ENCODE measurements around the gene BPIFB3.
"Not testable (repeated sequence)": the region's sequence is repeated elsewhere in the genome, so short reads cannot be mapped to it uniquely, and the experiment has no call there.

The BPIFB3 gene

DNA sequence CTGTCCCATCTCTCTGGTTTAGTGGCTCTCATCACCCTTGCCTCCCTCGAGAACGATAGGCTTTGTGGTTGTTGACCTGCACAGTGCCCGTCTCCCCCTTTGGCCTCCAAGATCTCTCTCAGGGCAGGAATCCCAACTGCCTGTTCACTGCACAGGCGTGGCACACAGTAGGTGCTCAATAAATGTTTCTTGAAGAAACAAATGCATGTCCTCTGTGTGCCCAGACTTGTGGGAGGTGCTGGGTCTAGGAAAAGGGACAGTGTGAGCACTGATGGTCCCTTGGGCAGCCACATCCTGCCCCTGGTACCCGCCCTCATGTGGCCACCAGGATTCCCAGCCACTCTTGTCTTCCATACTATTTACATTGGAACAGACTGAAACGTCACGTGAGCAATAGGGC lies 24.8 kb upstream of the BPIFB3 start:
- no peak for DNase-seq

DNA sequence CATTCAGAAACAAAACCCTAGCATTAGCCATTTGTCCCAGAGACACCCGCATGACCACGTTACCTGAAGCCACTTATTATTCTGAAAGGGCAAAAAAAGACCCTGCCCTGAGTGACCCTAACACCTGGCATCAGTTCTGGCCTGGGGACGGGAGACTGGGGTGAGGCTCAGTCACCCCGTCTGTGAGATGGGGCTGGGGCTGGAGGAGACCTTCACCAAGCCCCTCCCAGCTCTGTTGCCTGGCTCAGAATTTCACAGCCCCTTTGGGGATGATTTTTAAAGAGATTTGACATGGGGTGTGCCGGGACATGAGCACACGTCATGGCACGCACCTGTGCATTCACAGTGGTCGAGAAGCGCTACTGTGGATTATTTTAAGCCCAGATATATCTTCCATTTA lies 23.6 kb upstream of the BPIFB3 start:
- no peak for DNase-seq

DNA sequence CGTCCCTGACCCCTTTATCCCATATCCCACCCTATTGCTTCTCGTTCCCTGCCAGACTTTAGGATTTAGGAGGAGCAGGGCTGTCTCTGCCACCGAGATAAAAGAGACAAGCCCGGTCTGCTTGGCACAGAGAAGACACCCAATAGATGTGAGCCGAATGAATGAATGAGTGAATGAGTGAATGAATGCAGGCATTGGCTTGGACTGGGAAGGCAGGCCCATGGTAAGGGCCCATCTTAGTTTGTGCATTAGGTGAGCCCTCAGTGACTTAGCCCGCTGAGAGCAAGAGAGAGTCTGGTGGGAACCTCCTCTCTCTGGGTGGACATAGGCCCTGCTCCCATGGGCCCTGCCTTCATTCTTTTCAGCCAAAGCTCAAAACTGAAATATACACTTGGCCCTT lies 23.1 kb upstream of the BPIFB3 start:
- DNase-seq: no peak

DNA sequence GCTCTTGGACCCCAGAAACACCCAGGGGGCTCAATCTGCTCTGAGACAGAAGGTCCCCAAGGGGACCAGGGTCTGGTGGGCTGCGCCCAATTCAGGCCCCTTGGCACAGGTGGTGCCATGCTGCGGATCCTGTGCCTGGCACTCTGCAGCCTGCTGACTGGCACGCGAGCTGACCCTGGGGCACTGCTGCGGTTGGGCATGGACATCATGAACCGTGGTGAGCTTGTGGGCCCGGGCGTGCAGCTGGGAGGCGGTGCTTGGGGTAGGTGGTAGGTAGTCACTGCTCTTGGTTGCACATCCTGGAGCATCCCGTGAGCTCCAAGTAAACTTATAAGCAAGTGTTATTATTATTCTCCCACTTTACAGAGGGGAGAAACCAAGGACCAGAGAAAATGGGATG lies 22.2 kb upstream of the BPIFB3 start, which contains the start of gene BPIFB6:
TSS of gene BPIFB6 (plus strand) at position 118 of the 400 bp plus-strand sequence. CDS start at position 118, 0 bp downstream.
- DNase-seq: no peak

DNA sequence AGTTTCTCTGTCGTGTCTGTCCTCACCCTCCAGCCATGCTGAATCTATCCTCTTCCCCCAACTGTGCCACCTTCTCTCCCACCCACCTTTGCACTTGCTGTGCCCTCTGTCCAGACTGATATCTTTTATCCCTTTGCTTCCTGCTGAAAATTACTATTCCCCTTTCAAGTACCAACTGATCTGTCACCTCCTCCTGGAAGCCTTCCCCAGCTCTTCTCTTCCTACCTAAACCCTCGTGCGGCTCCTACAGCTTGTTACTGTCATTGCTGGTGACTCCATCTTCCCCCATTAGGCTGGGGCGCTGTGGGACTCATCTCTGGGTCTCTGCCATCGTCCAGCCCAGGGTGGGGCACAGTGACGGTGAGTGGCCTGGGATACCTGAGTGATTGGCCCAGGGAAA lies 21.1 kb upstream of the BPIFB3 start:
- DNase-seq: no peak

DNA sequence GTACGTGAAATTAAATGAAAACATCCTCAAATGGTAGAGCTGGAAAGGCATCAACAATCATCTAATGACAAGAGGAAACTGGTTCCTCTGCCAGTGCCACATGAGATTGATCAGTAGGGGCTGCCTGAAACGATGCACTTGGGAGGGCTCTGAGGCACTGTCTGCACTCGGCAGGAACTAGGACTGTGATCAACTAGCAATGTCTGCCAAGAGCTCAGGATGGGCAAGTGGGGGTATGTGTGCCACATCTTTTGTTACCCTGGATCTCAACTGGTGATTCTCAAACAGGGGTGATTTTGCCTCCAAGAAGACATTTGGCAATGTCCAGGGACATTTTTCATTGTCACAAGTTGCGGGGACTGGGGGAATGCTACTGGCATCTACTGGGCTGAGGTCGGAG lies 20.3 kb upstream of the BPIFB3 start:
- DNase-seq: no peak

DNA sequence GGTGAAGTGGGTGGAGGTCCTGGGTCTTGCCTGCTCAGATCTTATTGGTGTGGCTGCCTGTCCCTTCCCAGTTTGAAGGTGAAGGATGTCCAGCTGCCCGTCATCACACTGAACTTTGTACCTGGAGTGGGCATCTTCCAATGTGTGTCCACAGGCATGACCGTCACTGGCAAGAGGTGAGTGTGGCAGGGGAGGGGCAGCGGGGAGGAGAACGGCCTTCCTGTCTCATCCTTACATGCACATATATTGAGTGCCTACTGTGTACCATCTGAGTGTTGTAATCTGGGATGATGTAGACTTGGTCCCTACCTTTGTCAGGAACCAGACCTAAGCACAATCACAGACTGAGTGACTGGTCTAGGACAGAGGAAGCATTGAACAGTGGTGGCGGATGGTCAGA lies 19.6 kb upstream of the BPIFB3 start:
- DNase-seq: no peak

DNA sequence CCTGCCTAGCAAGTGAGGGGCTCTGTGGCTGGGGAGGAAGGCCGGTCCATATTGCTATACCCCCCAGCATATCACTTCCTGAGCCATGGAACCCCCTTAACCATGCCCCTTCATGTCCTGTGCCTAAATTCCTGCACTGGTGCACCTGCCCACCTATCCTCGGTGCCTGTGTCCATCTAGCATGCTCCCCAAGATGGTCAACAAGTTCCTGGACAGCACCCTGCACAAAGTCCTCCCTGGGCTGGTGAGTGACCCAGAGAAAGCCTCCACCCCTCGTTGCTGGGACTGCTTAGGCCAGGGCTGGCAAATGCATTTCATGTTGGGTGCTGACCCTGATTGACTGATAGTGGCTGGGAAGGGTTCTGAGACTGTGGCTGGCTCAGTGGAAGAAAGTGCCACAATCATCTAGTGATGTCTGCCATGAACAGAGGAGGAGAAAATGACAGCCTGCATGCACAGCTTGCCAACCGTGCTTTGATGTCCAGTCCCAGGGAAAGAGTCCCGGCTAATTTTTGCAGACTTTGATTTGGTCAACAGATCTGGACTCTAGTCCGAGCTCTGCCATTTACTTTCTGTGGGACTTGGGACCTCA lies 18.7 kb upstream of the BPIFB3 start:
- no peak for DNase-seq

DNA sequence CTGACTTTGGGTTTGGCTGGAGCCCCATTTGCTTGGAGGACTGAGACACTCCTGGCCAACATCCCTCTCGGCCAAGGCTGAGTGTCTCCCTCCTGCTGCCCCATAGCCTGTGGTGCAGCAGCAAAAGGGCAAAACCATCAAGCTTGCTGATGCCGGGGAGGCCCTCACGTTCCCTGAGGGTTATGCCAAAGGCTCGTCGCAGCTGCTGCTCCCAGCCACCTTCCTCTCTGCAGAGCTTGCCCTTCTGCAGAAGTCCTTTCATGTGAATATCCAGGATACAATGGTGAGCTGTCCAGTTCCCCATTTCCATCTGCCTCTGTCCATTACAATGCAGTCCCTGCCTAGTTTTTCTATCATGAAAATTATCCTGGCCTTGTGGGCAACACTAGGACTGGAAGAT lies 16.2 kb upstream of the BPIFB3 start:
- no peak for DNase-seq

DNA sequence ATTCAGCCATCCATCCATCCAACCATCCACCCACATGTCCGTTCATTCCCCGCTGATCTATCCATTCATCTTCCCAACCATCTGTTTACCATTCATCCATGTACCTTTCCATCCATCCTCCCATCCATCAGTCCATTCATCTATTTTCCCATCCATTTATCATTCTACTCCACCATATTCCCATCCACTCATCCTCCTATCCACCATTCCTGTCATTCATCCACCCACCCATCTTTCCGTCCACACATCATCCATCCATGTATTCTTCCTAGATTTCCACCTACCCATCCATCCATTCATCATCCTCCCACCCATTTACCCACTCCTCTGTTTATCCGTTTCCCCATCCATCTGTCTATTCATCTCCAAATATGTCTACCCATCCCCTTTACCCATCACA lies 15.5 kb upstream of the BPIFB3 start:
- no peak for DNase-seq

DNA sequence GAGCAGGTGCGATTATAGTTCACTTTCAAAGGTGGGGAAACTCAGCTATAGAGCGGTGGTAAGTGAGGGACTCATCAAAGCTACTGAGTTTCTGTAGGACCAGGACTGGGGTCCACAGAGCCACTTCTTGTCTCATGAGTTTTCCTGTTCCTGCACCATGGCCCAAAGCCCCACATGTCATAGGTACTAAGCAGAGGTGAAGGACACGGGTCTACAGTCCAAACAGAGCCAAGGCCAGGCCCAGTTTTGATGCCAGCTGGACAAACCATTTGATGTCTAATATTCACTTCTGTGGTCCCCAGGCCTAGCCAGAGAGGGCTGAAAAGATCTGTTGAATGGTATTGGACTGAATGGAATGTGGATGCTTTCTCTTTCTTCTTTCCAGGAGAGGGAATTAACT lies 11.3 kb upstream of the BPIFB3 start:
- no peak for DNase-seq

DNA sequence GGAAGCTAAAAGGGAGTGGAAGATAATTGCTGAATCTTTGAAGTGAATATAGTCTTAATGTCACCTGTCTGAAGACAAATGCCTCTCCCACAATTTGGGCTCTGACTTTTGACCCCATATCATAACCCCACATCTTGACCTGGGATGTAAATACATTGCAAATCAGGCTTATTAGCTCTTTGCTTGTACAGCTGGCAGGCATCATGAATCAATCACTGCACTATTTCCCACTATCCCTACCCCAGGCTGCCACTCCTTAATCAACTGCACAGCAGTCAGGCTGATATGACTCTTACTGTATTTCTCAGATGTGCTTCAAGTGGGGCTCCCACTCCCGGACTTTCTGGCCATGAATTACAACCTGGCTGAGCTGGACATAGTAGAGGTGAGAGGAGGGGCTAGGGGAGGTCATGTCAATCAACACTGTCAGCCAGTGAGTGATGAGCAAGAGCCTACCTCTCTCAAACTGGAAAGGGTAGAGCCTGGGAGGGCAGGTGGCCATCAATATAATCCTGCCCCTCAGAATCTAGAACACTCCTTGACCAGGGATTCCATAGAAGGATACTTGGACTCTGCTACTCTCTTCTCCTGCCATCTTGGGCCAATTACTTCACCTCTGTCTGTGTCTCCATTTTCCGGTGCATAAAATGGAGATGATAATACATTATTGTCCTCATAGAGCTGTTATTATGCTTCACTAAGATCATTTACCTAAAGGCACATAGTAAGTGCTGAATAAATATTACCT lies 10.5 kb upstream of the BPIFB3 start:
- DNase-seq: no peak

DNA sequence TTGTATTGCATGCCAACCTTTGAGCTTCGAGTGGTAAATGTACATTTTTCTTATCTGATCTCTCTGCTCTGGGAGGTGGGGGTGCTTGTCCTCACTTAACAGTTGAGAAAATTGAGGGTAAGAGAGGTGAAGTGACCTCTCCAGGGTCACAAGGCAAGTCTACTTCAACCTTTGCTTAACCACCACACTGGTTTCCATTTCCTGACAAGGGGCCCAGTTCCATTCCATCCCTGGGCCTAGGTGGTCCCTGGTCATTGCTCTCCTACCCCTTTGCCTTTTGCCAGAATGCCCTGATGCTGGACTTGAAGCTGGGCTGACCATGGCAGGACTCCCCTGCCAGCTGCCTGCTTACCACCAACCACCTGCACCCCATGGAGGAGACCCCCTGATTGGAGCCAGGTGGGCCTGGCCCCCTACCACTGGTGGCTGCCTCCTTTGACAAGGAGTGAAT lies 9.9 kb upstream of the BPIFB3 start:
- no peak for DNase-seq

DNA sequence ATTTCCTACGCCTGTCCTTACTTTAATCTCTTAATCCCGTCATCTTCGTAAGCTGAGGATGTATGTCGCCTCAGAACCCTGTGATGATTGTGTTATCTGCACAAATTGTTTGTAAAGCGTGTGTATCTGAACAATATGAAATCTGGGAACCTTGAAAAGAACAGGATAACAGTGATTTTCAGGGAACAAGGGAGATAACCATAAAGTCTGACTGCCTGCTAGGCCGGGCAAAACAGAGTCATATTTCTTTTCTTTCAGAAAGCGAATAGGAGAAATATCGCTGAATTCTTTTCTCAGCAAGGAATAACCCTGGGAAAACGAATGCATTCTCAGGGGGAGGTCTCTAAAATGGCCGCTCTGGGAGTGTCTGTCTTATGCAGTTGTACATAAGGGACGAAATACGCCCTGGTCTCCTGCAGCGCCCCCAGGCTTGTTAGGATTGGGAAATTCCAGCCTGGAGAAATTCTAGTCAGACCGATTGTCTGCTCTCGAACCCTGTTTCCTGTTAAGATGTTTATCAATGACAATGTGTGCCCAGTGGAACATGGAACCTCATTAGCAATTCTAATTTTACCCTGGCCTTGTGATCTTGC lies 8.5 kb upstream of the BPIFB3 start:
- not testable (repeated sequence) for DNase-seq

DNA sequence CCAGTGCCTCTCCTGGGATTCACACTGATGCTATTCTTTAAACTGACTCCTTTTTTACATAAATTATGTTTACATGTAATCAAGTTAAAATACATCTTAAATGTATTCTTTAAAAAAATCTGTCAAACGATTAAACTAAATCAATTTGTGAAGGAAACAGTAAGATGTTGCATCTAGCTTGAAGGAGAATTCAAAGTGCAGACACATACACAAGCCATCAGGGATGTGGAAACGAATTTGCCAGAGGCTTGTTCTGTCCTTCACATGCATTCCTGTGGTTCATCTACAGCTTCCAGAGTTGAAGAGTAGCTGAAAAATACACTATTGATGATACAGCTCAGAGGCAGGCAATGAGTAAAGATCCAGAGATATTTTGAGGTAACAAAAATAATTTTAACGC lies 7.3 kb upstream of the BPIFB3 start:
- no peak for DNase-seq

DNA sequence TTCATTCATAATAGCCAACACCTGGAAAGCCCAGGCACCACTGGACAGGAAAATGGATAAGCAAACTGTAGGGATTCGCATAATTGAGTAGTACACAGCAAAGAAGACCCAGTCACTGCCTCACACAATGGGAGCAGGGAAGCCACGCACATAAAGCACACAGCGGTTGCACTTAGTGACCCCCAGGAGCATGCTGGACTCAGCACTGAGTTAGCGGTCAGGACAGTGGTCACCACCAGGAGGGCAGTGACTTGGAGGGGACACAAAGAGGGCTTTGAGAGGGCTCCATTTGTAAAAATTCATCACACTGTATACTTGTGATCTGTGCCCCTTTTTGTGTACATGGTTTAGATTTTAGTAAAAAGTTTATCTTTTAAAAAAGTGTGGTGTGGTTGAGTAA lies 2.4 kb upstream of the BPIFB3 start:
- DNase-seq: no peak

DNA sequence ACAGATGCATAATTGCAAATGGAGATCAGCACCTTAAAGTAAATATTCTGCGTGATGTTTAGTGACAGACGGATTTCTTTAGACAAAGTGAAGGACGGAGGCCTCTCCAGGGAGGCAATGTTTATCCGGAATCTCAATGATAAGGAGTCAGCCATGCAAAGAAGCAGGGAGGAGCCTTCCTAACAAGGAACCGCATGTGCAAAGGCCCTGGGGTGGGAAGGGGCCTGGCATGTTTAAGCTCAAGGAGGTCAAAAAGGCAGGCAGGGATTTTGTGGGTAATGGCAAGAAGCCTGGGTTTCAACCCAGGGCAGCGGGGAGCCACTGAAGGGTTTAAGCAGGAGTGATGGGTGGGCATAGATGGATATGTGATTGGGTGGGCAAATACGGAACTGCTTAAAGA lies 678 bp downstream of the BPIFB3 start:
- no peak for DNase-seq

DNA sequence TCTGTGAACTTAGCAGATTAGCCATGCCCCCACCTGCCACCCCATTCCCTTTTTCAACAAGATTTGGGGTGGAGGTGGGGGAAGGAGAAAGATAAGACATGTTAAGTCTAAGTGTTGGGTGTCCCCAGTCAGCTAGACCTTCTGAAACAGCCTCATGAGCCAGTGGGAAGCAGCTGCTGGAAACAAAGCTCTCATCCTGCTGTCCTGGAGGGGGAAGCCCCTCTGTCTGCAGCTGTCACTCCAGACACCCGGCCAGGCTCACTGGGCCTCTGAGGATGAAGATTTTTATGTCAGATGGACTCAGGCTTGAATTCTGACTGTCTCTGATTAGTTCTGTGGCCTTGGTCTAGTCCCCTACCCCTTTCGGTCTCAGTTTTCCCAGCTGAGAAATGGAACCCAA lies 1.1 kb downstream of the BPIFB3 start:
- DNase-seq: no peak

DNA sequence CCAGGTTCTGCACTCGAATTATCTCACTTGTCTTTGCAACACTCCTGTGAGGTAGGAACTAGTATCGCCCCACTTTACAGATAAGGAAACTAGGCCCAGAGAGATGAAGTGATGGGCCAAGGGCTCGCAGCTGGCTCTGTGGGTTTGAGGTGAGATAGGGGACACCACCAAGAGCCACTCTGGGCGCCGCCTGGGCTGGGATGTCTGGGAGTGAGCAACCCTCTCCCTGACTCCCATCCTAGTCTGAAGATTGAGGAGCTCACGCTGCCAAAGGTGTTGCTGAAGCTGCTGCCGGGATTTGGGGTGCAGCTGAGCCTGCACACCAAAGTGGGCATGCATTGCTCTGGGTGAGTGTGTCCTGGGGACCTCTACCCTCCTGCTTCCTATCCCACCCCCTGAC lies 5.4 kb downstream of the BPIFB3 start:
- DNase-seq: no peak

DNA sequence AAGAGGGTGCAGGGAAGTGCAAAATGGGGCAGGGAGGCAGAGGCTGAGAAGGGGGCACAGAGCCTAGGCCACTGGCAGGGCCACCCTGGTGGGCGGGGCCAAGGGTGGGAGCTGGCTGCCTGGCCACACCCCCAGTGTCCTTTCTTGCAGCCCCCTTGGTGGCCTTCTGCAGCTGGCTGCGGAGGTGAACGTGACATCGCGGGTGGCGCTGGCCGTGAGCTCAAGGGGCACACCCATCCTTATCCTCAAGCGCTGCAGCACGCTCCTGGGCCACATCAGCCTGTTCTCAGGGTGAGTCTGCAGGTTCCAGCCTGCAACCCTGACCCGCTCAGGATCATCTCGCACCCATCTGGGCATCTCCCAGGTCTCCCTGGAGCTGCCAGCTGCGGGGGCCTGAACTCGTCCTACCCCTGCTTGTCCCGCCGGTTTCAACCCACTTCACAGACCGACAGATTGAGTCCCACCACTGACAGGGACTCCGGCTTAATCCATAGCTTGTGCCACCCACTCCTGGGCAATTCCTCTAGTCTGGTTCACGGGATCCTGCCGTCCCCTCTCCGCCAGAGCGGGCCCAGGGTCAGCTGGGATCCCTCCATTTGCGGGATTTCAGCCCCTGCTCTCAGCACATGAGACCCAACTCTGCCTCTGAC lies 6.2 kb downstream of the BPIFB3 start:
- DNase-seq: no peak

DNA sequence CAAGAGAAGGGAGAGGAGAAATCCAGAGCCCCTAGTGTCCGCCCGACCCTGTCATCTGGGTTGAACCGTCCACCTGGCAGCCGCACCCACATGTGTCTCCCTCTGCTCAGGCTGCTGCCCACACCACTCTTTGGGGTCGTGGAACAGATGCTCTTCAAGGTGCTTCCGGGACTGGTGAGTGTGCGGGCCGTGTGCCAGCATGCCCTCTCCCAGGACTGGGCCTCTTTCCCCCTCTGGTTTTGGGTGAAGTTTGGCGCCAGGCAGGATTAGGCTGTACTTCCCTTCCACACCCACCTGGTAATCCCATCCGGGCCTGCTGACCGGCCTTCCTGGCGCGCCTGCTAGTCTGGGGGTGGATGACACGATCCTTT lies 7.9 kb downstream of the BPIFB3 start:
- no peak for DNase-seq

DNA sequence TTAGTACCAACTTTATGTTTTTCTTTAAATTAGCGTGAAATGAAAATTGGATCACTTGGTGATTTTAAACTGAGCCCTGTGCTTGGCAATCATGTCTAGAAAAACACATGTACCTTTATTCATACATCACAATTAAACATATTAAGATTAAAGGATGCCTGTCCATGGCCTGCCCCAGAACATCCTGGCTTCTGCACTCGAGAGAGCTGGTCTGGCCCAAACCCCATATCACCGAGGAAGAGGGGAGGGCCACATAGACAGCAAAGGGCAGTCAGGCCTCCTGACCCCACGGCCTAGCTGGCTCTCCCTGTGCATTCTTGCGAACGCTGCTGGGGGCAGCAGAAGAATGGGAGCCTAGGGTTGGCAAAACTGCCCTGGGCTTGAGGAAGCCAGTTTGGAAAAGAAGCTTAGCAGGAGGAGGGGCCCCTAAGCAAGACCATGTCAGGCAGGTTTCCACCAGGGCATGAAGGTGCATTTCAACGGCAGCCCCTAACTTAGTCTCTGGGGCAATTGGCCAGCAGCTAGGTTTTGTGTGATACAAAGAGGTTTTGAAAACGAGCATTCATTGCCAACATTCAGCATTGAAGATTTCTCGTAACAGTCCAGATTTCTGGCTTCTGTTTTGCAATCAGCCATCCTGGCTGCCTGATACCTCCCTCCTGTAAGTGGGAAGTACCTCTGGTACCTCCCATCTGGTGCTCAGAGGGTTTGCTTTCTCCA lies 8.6 kb downstream of the BPIFB3 start:
- no peak for DNase-seq

DNA sequence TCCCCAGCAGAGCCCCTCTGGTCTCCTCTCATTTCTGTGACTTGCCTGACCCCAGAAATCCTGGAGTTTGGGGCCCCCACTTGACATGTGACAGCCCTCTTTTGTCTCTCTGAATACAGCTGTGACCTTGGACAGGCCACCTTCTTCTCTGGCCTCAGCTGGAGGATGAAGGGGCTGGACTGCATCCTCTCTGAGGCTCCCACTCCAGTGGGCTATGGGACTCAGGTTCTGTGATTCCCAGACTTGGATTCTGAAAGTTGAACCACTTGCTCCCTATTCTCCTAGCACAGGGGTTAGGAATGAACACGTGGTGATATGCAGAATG lies 9.1 kb downstream of the BPIFB3 start:
- no peak for DNase-seq

DNA sequence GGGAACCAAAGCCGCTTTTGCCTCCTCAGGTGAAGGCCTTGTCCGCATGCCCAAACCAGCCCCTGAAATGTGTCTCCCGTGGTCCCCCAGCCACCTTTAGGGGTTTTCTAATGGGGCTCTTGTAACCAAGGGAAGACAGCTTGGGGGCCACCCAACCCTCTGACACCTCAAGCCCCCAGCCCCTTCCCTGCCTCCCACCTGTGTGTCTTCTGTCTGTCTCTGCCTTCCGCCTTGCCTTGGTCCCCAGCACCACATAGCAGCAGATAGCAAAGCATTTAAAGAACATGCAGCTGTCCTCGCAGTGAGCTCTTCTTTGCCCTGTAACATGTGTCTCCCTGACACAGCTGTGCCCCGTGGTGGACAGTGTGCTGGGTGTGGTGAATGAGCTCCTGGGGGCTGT lies 9.6 kb downstream of the BPIFB3 start:
- DNase-seq: no peak
